Medulla oblongata (tissue), 1 donor: ENCODE measurements around the gene ADAMTS6.

Source experiments
- DNase-seq: peaks from one replicate; pipeline ENCODE4 v3.0.0-alpha.2; 2015; ENCODE audit errors: extremely low spot score

ADAMTS6 gene

GRCh38 chr5:65144136-65144871 lies 337.4 kb downstream of the ADAMTS6 start:
- DNase-seq = no peak

- no peak for DNase-seq
Measured at GRCh38 chr5:65142511-65143011, 339.2 kb downstream of the ADAMTS6 start.

GRCh38 chr5:65142016-65142415 lies 339.7 kb downstream of the ADAMTS6 start:
- no peak for DNase-seq

GRCh38 chr5:65141493-65141892 lies 340.2 kb downstream of the ADAMTS6 start:
- DNase-seq = no peak

- no peak for DNase-seq
Measured at GRCh38 chr5:65137631-65138030, 344.1 kb downstream of the ADAMTS6 start.

GRCh38 chr5:65133477-65134110 lies 348.1 kb downstream of the ADAMTS6 start:
- peak; percentile 43 for DNase-seq

GRCh38 chr5:65132386-65132785 lies 349.3 kb downstream of the ADAMTS6 start:
- no peak for DNase-seq

- no peak for DNase-seq
Measured at GRCh38 chr5:65128226-65128625, 353.5 kb downstream of the ADAMTS6 start.

- DNase-seq = no peak
Measured at GRCh38 chr5:65127161-65127901, 354.4 kb downstream of the ADAMTS6 start.

GRCh38 chr5:65126542-65127069 lies 355.1 kb downstream of the ADAMTS6 start:
- DNase-seq = no peak

GRCh38 chr5:65125591-65126541 lies 355.9 kb downstream of the ADAMTS6 start:
- DNase-seq = peak; percentile 45

GRCh38 chr5:65121880-65122436 lies 359.8 kb downstream of the ADAMTS6 start:
- no peak for DNase-seq

- DNase-seq = no peak
Measured at GRCh38 chr5:65120371-65120967, 361.3 kb downstream of the ADAMTS6 start.

- no peak for DNase-seq
Measured at GRCh38 chr5:65117525-65117924, 364.2 kb downstream of the ADAMTS6 start.

- DNase-seq = no peak
Measured at GRCh38 chr5:65113771-65114170, 367.9 kb downstream of the ADAMTS6 start.

- no peak for DNase-seq
Measured at GRCh38 chr5:65111961-65112658, 369.6 kb downstream of the ADAMTS6 start.

GRCh38 chr5:65108786-65109743 lies 372.7 kb downstream of the ADAMTS6 start:
- no peak for DNase-seq

GRCh38 chr5:65105301-65105700 lies 376.4 kb downstream of the ADAMTS6 start:
- no peak for DNase-seq

- no peak for DNase-seq
Measured at GRCh38 chr5:65104831-65105230, 376.9 kb downstream of the ADAMTS6 start.
